ENCODE data around the gene LAMA4.

- TF ChIP-seq CTCF (conservative IDR thresholded peaks at IDR 0.05; ENCODE audit: low read depth, low read length) (no peak), EZH2phosphoT487 (IDR thresholded peaks at IDR 0.05; ENCODE audit: borderline replicate concordance, low read length) (no peak)
Observed at GRCh38 chr6:112202639-112203341, 51.6 kb downstream of the LAMA4 start.
